ENCODE measurements around the gene GPRIN1.

DNA sequence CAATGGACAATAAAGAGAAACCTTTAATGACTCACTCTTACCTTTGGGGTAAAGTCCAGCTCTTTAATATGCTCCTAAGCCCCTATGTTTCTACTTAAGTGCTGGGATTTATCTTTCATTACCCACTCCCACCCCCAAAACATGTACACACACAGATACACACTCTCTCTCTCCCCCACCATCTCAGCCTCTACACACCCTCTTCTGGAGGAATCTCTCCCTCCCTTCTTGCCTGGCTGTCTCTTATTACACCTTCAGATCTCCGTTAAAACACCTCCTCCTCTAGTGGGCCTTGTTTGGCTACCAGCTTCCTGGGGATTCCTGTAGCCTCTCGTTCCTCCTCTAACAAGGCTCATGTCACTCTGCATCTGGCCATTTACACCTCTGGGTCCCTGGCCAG, 6.9 kb downstream of the GPRIN1 start:
- TF ChIP-seq, protein P1, sequence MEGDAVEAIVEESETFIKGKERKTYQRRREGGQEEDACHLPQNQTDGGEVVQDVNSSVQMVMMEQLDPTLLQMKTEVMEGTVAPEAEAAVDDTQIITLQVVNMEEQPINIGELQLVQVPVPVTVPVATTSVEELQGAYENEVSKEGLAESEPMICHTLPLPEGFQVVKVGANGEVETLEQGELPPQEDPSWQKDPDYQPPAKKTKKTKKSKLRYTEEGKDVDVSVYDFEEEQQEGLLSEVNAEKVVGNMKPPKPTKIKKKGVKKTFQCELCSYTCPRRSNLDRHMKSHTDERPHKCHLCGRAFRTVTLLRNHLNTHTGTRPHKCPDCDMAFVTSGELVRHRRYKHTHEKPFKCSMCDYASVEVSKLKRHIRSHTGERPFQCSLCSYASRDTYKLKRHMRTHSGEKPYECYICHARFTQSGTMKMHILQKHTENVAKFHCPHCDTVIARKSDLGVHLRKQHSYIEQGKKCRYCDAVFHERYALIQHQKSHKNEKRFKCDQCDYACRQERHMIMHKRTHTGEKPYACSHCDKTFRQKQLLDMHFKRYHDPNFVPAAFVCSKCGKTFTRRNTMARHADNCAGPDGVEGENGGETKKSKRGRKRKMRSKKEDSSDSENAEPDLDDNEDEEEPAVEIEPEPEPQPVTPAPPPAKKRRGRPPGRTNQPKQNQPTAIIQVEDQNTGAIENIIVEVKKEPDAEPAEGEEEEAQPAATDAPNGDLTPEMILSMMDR (IDR thresholded peaks at IDR 0.05; ENCODE audit: low read depth, low read length, missing input control), result no peak
- TF ChIP-seq, protein P2, sequence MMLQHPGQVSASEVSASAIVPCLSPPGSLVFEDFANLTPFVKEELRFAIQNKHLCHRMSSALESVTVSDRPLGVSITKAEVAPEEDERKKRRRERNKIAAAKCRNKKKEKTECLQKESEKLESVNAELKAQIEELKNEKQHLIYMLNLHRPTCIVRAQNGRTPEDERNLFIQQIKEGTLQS (IDR thresholded peaks at IDR 0.05), result no peak
- TF ChIP-seq GABPA (IDR thresholded peaks at IDR 0.05 in 1 of 2, conservative IDR thresholded peaks at IDR 0.05 in 1 of 2) (no peak), HNF4A (conservative IDR thresholded peaks at IDR 0.05) (no peak), SP1 (IDR thresholded peaks at IDR 0.05) (no peak), YY1 (IDR thresholded peaks at IDR 0.05) (no peak), RXRA (IDR thresholded peaks at IDR 0.05) (no peak), RAD21 (IDR thresholded peaks at IDR 0.05) (no peak), EGR1 (IDR thresholded peaks at IDR 0.05; ENCODE audit: low read depth in 2 of 2) (no peak)
- TF ChIP-seq, protein P3, sequence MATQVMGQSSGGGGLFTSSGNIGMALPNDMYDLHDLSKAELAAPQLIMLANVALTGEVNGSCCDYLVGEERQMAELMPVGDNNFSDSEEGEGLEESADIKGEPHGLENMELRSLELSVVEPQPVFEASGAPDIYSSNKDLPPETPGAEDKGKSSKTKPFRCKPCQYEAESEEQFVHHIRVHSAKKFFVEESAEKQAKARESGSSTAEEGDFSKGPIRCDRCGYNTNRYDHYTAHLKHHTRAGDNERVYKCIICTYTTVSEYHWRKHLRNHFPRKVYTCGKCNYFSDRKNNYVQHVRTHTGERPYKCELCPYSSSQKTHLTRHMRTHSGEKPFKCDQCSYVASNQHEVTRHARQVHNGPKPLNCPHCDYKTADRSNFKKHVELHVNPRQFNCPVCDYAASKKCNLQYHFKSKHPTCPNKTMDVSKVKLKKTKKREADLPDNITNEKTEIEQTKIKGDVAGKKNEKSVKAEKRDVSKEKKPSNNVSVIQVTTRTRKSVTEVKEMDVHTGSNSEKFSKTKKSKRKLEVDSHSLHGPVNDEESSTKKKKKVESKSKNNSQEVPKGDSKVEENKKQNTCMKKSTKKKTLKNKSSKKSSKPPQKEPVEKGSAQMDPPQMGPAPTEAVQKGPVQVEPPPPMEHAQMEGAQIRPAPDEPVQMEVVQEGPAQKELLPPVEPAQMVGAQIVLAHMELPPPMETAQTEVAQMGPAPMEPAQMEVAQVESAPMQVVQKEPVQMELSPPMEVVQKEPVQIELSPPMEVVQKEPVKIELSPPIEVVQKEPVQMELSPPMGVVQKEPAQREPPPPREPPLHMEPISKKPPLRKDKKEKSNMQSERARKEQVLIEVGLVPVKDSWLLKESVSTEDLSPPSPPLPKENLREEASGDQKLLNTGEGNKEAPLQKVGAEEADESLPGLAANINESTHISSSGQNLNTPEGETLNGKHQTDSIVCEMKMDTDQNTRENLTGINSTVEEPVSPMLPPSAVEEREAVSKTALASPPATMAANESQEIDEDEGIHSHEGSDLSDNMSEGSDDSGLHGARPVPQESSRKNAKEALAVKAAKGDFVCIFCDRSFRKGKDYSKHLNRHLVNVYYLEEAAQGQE (IDR thresholded peaks at IDR 0.05), result no peak

All from liver (tissue), 3 donors.